NB4 (cell line): Measurements from ENCODE around the gene MAD2L1.

Source experiments
- CTCF ChIP-seq: IDR thresholded peaks from one replicate; pipeline ENCODE4 v1.5.1; 2012; ENCODE audit warnings: low read depth, low read length
- MAX ChIP-seq: IDR thresholded peaks from 2 replicates; pipeline ENCODE4 v1.6.1; 2011; ENCODE audit warnings: low read depth, low read length
- POLR2A ChIP-seq: IDR thresholded peaks from 2 replicates; pipeline ENCODE4 v1.6.1; 2011; ENCODE audit warnings: mild to moderate bottlenecking; ENCODE audit not compliant: insufficient read length; ENCODE audit errors: extremely low read depth

- TF ChIP-seq POLR2A (no peak), MAX (no peak), CTCF (no peak)
Observed at GRCh38 chr4:120080533-120080932, 13.9 kb upstream of the MAD2L1 start.
